Thyroid gland (tissue), 4 donors: ENCODE data around the gene EEFSEC. TPM values are rescaled to one million over a fixed set of nuclear protein-coding genes. Genes with fewer than 3 reads are reported as not detected.
A peak's percentile ranks its signal among the peaks of the same experiment; 100 is the strongest.

Source experiments
- DNase-seq, 2 donors: peaks; one replicate each; pipeline ENCODE4 v3.0.0-alpha.2; 2019
- H3K27ac ChIP-seq, 3 donors: fragments of 200-600 bp; sonication (generic); 1 replicate in 2 of 3; 2 replicates in 1 of 3; pipeline ENCODE4 v1.5.1; 2016 to 2019; ENCODE audit warnings: mild to moderate bottlenecking in 1 of 3, moderate library complexity in 1 of 3
- H3K27me3 ChIP-seq: fragments of 200-600 bp; sonication (generic); one replicate; pipeline ENCODE4 v1.5.1; 2019
- H3K36me3 ChIP-seq, 2 donors: fragments of 200-600 bp; sonication (generic); one replicate each; pipeline ENCODE4 v1.5.1; 2016 to 2019
- H3K4me1 ChIP-seq, 2 donors: fragments of 200-600 bp; sonication (generic); one replicate each; pipeline ENCODE4 v1.5.1; 2017 to 2019
- H3K4me3 ChIP-seq, 3 donors: fragments of 200-600 bp; sonication (generic); replicated peaks in 1 of 3; 1 replicate in 2 of 3; 2 replicates in 1 of 3; pipeline ENCODE4 v1.5.1; 2016; ENCODE audit warnings: mild to moderate bottlenecking in 1 of 3
- H3K9me3 ChIP-seq: fragments of 200-600 bp; sonication (generic); one replicate; pipeline ENCODE4 v1.5.1; 2017
- POLR2A ChIP-seq, 2 donors: fragments of 450-650 bp; IDR thresholded peaks; one replicate each; pipeline ENCODE4 v1.6.1; 2017; ENCODE audit warnings: antibody characterized with exemption in 2 of 2, mild to moderate bottlenecking in 2 of 2, moderate library complexity in 1 of 2
- WGBS, 2 donors: methylation state at CpG; one replicate each; pipeline ENCODE4 v1.1.5; 2017; 5-methylcytosine and 5-hydroxymethylcytosine counted together
- intact Hi-C: fragments of 100-400 bp; cut with DNase I; formaldehyde crosslinking; loops from one replicate; pipeline ENCODE4 v1.15.1; 2023
- total RNA-seq, 4 donors: library from RNA; depleted of rRNA; stranded (reverse); fragments of >200 nt; gene quantifications; one replicate each; pipeline ENCODE4 v1.2.3, GENCODE V29; 2016
- TF ChIP-seq, protein P1 (sequence below), 6 experiments: fragments of 200-600 bp in 3 of 6; fragments of 450-650 bp in 3 of 6; sonication (generic) in 3 of 6; IDR thresholded peaks; one replicate each; pipeline ENCODE4 v1.5.1; 2016 to 2019; ENCODE audit warnings: antibody characterized with exemption in 6 of 6, mild to moderate bottlenecking in 2 of 6, inconsistent platforms in 1 of 6, moderate library complexity in 1 of 6

Gene EEFSEC
- total RNA-seq, 4 donors from 2014 or later = 13.3 to 26.6 (median 21.7) TPM

DNA sequence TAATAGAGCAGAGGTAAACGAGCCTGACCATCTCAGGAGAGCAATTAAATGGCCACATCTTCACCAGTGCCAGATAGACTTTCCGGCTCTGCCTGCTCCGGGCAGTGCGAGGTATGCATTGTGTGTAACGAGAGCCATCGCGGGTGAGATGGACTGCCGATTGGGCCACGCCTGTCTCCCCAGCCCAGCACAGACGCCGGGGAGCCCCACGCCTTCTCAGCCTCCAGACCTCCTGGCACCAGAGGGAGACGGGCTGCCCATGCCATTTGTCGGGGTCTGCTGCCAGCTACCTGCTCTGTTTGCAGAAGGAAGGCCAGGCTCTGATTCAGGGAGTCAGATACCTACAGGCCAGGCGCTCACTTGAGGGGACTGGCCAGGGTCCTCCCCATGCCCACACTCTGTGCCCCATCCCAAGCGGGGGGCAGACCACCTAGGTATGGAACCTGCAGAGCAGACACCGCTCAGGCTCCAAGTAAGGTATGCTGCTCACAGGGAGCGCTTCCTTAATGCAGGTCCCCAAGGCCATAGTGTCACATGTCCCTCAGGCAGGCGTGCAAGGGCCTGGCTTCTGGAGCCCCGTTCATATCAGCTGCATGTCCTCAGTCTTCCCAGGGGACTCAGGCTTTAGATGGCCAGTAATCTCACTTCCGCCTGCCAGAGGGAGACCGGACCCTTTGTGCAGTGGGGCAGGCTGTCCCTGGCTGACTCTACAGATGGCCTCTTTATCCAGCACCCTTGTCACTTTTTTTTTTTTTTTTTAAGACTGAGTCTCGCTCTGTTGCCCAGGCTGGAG, 251.2 kb downstream of the EEFSEC start:
- WGBS, 2 donors = 81% methylated on average over 19 to 23 of the region's 23 CpGs
- Histone ChIP-seq H3K9me3 (no peaks in the 10 kb centered on the region), H3K4me3 (no peak overlapping the region), H3K27me3 (no peaks in the 10 kb centered on the region), H3K4me1 (no peaks in the 10 kb centered on the region), H3K36me3 (no peaks in the 10 kb centered on the region), H3K27ac (no peak overlapping the region)
- DNase-seq = peak in 1 of 2 donors; percentile 6
- TF ChIP-seq, protein P1, sequence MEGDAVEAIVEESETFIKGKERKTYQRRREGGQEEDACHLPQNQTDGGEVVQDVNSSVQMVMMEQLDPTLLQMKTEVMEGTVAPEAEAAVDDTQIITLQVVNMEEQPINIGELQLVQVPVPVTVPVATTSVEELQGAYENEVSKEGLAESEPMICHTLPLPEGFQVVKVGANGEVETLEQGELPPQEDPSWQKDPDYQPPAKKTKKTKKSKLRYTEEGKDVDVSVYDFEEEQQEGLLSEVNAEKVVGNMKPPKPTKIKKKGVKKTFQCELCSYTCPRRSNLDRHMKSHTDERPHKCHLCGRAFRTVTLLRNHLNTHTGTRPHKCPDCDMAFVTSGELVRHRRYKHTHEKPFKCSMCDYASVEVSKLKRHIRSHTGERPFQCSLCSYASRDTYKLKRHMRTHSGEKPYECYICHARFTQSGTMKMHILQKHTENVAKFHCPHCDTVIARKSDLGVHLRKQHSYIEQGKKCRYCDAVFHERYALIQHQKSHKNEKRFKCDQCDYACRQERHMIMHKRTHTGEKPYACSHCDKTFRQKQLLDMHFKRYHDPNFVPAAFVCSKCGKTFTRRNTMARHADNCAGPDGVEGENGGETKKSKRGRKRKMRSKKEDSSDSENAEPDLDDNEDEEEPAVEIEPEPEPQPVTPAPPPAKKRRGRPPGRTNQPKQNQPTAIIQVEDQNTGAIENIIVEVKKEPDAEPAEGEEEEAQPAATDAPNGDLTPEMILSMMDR (IDR thresholded peaks at IDR 0.05) = no peak
- no peak for TF ChIP-seq POLR2A (IDR thresholded peaks at IDR 0.05)
- intact Hi-C loops = no loop called here

- no peak for DNase-seq
- no peaks in the 10 kb centered on the region for H3K27me3 ChIP-seq
- 95 to 96% methylated on average over 5 to 7 of the region's 8 CpGs for WGBS, 2 donors
- H3K4me1 ChIP-seq = no peaks in the 10 kb centered on the region
- no peaks in the 10 kb centered on the region for H3K36me3 ChIP-seq
- intact Hi-C loops = no loop called here
- no peak overlapping the region for H3K4me3 ChIP-seq
- no peaks in the 10 kb centered on the region for H3K9me3 ChIP-seq
- no peak for TF ChIP-seq POLR2A (IDR thresholded peaks at IDR 0.05)
- TF ChIP-seq, protein P1 (IDR thresholded peaks at IDR 0.05) = no peak
- no peak overlapping the region for H3K27ac ChIP-seq
Observed at GRCh38 chr3:128405554-128406277, 252.4 kb downstream of the EEFSEC start.

GRCh38 chr3:128407247-128407646, 254.0 kb downstream of the EEFSEC start:
- DNase-seq = no peak
- 90 to 91% methylated on average over 5 to 7 of the region's 7 CpGs for WGBS, 2 donors

GRCh38 chr3:128408012-128408692, 254.9 kb downstream of the EEFSEC start:
- TF ChIP-seq, protein P1 (IDR thresholded peaks at IDR 0.05) = no peak
- no peak for TF ChIP-seq POLR2A (IDR thresholded peaks at IDR 0.05)

More at GRCh38 chr3:128407247-128407646, 254.0 kb downstream of the EEFSEC start:
- no peak overlapping the region for H3K4me3 ChIP-seq
- no peak for TF ChIP-seq POLR2A (IDR thresholded peaks at IDR 0.05)
- TF ChIP-seq, protein P1 (IDR thresholded peaks at IDR 0.05) = no peak
- H3K4me1 ChIP-seq = no peaks in the 10 kb centered on the region
- no peaks in the 10 kb centered on the region for H3K9me3 ChIP-seq
- no peaks in the 10 kb centered on the region for H3K36me3 ChIP-seq
- H3K27ac ChIP-seq = no peak overlapping the region
- intact Hi-C loops = no loop called here
- H3K27me3 ChIP-seq = no peaks in the 10 kb centered on the region

More at GRCh38 chr3:128408012-128408692, 254.9 kb downstream of the EEFSEC start:
- DNase-seq = no peak
- H3K9me3 ChIP-seq = no peaks in the 10 kb centered on the region
- H3K27ac ChIP-seq = no peak overlapping the region
- H3K27me3 ChIP-seq = no peaks in the 10 kb centered on the region
- no peaks in the 10 kb centered on the region for H3K36me3 ChIP-seq
- 92 to 97% methylated on average over 14 of the region's 19 CpGs for WGBS, 2 donors
- H3K4me1 ChIP-seq = no peaks in the 10 kb centered on the region
- intact Hi-C loops = no loop called here
- H3K4me3 ChIP-seq = no peak overlapping the region
